Hepatocyte (in vitro differentiated cells): ENCODE data around the gene SCFD2. TPM values are rescaled to one million over a fixed set of nuclear protein-coding genes. Genes with fewer than 3 reads are reported as not detected.
"Not testable (repeated sequence)": the region's sequence is repeated elsewhere in the genome, so short reads cannot be mapped to it uniquely, and the experiment has no call there.

ENCODE experiments used
- DNase-seq: peaks from one replicate; pipeline ENCODE4 v3.0.0-alpha.2; 2016; ENCODE audit warnings: low spot score
- H2AFZ ChIP-seq: fragments of 200-600 bp; sonication (generic); 2 replicates; pipeline ENCODE4 v1.6.0; 2016; ENCODE audit warnings: antibody characterized with exemption, mild to moderate bottlenecking
- H3K27ac ChIP-seq: fragments of 200-600 bp; sonication (generic); 2 replicates; pipeline ENCODE4 v1.5.1; 2016; ENCODE audit warnings: mild to moderate bottlenecking
- H3K27me3 ChIP-seq: fragments of 200-600 bp; sonication (generic); 2 replicates; pipeline ENCODE4 v1.6.1; 2016
- H3K36me3 ChIP-seq: fragments of 200-600 bp; sonication (generic); replicated peaks from 2 replicates; pipeline ENCODE4 v1.5.1; 2016; ENCODE audit warnings: low read depth; ENCODE audit not compliant: insufficient read depth
- H3K4me1 ChIP-seq: fragments of 200-600 bp; sonication (generic); 2 replicates; pipeline ENCODE4 v1.5.1; 2016; ENCODE audit warnings: mild to moderate bottlenecking, moderate library complexity; ENCODE audit not compliant: insufficient read depth
- H3K4me2 ChIP-seq: fragments of 200-600 bp; sonication (generic); 2 replicates; pipeline ENCODE4 v1.6.0; 2016
- H3K4me3 ChIP-seq: fragments of 200-600 bp; sonication (generic); 2 replicates; pipeline ENCODE4 v1.5.1; 2016; ENCODE audit warnings: mild to moderate bottlenecking
- H3K79me2 ChIP-seq: fragments of 200-600 bp; sonication (generic); 2 replicates; pipeline ENCODE4 v1.6.0; 2017; ENCODE audit warnings: mild to moderate bottlenecking
- H3K9me2 ChIP-seq: fragments of 200-600 bp; sonication (generic); replicated peaks from 2 replicates; pipeline ENCODE4 v1.6.0; 2017; ENCODE audit warnings: mild to moderate bottlenecking; ENCODE audit not compliant: insufficient read depth
- H3K9me3 ChIP-seq: fragments of 200-600 bp; sonication (generic); 2 replicates; pipeline ENCODE4 v1.5.1; 2016; ENCODE audit warnings: low read depth, mild to moderate bottlenecking
- H4K20me1 ChIP-seq: fragments of 200-600 bp; sonication (generic); 2 replicates; pipeline ENCODE4 v1.6.0; 2016; ENCODE audit warnings: mild to moderate bottlenecking; ENCODE audit not compliant: insufficient read depth, poor library complexity, severe bottlenecking
- EZH2 ChIP-seq: fragments of 200-600 bp; sonication (generic); IDR thresholded peaks from 2 replicates; pipeline ENCODE4 v1.6.1; 2016; ENCODE audit warnings: antibody characterized with exemption, mild to moderate bottlenecking, borderline replicate concordance
- EZH2phosphoT487 ChIP-seq: fragments of 200-600 bp; sonication (generic); IDR thresholded peaks from one replicate; pipeline ENCODE4 v1.6.1; 2018; ENCODE audit warnings: antibody characterized with exemption, mild to moderate bottlenecking, low read depth, moderate library complexity; ENCODE audit not compliant: unreplicated experiment, severe bottlenecking
- WGBS: methylation state at CpG from one replicate; pipeline ENCODE4 v1.1.6; 2016; ENCODE audit warnings: low lambda C conversion rate; ENCODE audit errors: missing lambda C conversion rate; 5-methylcytosine and 5-hydroxymethylcytosine counted together
- polyA plus RNA-seq: library from polyadenylated mRNA; unstranded; fragments of >200 nt; fragmentation: Nextera tagmentation; extraction: Ambion mirVana; gene quantifications from 2 replicates; pipeline ENCODE4 v1.2.1, GENCODE V29; 2016
- total RNA-seq: library from RNA; depleted of rRNA; stranded (reverse); fragments of >200 nt; gene quantifications from 2 replicates; pipeline ENCODE4 v1.2.3, GENCODE V29; 2014
- TF ChIP-seq, protein P1 (sequence below): fragments of 200-600 bp; sonication (generic); IDR thresholded peaks from 2 replicates; pipeline ENCODE4 v1.5.1; 2016; ENCODE audit warnings: antibody characterized with exemption, mild to moderate bottlenecking; ENCODE audit not compliant: poor library complexity

The SCFD2 gene
- total and polyA plus RNA-seq, 2 experiments from 2014 or later: 8.4 to 15.7 TPM

GRCh38 chr4:52993771-52994170 lies 372.1 kb downstream of the SCFD2 start:
- no peaks in the 10 kb centered on the region for H3K79me2 ChIP-seq
- H4K20me1 ChIP-seq: no peaks in the 10 kb centered on the region
- H3K9me3 ChIP-seq: no peaks in the 10 kb centered on the region
- 79% methylated on average over 6 of the region's 6 CpGs for WGBS
- H3K4me1 ChIP-seq: peaks cover 26% of the 10 kb centered on the region
- H3K4me2 ChIP-seq: no peak overlapping the region
- no peaks in the 10 kb centered on the region for H3K36me3 ChIP-seq
- no peaks in the 10 kb centered on the region for H3K27me3 ChIP-seq
- TF ChIP-seq EZH2phosphoT487: no peak
- no peak for TF ChIP-seq EZH2
- TF ChIP-seq, protein P1, sequence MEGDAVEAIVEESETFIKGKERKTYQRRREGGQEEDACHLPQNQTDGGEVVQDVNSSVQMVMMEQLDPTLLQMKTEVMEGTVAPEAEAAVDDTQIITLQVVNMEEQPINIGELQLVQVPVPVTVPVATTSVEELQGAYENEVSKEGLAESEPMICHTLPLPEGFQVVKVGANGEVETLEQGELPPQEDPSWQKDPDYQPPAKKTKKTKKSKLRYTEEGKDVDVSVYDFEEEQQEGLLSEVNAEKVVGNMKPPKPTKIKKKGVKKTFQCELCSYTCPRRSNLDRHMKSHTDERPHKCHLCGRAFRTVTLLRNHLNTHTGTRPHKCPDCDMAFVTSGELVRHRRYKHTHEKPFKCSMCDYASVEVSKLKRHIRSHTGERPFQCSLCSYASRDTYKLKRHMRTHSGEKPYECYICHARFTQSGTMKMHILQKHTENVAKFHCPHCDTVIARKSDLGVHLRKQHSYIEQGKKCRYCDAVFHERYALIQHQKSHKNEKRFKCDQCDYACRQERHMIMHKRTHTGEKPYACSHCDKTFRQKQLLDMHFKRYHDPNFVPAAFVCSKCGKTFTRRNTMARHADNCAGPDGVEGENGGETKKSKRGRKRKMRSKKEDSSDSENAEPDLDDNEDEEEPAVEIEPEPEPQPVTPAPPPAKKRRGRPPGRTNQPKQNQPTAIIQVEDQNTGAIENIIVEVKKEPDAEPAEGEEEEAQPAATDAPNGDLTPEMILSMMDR: no peak
- H3K4me3 ChIP-seq: no peak overlapping the region
- peak overlapping the region; percentile 15 for H3K27ac ChIP-seq
- DNase-seq: no peak
- H3K9me2 ChIP-seq: no peaks in the 10 kb centered on the region
- no peak overlapping the region for H2AFZ ChIP-seq

DNA sequence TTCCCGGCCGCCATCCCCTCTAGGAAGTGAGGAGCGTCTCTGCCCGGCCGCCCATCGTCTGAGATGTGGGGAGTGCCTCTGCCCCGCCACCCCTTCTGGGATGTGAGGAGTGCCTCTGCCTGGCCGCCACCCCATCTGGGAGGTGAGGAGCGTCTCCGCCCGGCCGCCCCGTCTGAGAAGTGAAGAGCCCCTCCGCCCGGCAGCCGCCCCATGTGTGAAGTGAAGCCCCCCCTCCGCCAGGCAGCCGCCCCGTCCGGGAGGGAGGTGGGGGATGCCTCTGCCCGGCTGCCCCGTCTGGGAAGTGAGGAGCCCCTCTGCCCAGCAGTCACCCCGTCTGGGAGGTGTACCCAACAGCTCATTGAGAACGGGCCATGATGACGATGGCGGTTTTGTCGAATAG lies 373.3 kb downstream of the SCFD2 start:
- H3K9me2 ChIP-seq, DNase-seq, H3K4me3 ChIP-seq, H4K20me1 ChIP-seq, H3K4me2 ChIP-seq, H3K36me3 ChIP-seq, H3K27me3 ChIP-seq, H2AFZ ChIP-seq, H3K27ac ChIP-seq, H3K9me3 ChIP-seq, H3K79me2 ChIP-seq: not testable (repeated sequence)
- 100% methylated on average over 14 of the region's 27 CpGs for WGBS
- H3K4me1 ChIP-seq: peaks cover 24% of the 10 kb centered on the region

DNA sequence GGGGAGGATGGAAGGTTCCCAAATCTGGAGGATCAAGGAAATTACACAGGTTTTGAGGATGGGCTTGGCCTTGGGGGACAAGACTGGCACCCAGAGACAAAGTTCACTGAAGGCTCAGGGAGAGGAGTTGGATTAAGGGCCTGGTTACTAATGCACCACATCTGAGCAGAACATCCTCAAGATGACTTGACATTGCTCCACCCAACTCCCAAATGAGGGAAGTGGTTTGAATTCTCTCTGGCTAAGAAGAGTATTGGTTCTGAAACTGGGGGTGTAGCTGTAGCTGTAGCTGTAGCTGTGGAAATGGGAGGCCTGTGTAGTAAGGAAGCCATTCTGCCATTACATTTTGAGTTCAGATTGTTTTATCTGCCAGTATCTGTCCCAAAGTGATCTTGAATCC lies 374.4 kb downstream of the SCFD2 start:
- Histone ChIP-seq H3K27me3 (no peaks in the 10 kb centered on the region), H2AFZ (no peak overlapping the region), H3K4me2 (no peak overlapping the region), H3K9me2 (no peaks in the 10 kb centered on the region), H3K36me3 (no peaks in the 10 kb centered on the region), H3K4me3 (no peak overlapping the region), H3K27ac (no peak overlapping the region), H3K79me2 (no peaks in the 10 kb centered on the region), H3K4me1 (peaks cover 13% of the 10 kb centered on the region), H4K20me1 (no peaks in the 10 kb centered on the region), H3K9me3 (no peaks in the 10 kb centered on the region)
- no peak for DNase-seq
- TF ChIP-seq, protein P1: no peak
- no peak for TF ChIP-seq EZH2
- TF ChIP-seq EZH2phosphoT487: no peak

DNA sequence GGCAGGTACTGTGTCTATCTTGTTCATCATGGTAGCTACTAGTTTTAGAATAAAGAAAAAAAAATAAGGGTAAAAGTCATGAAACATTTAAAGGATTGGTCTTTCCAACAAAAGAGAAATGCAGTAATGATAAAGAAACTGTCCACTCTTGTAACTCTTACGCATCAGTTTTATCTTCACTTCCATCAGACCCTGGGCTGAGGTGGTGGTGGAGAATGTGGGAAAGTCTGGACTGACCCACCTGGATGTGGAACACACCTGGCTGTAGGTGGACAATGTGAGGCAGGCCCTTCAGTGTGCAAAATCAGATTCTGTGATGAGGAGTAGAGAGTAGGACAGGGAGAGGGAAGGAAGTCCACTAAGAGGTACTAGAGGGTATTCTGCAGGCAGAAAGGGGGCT lies 375.2 kb downstream of the SCFD2 start:
- H3K27ac ChIP-seq: no peak overlapping the region
- no peaks in the 10 kb centered on the region for H3K9me3 ChIP-seq
- no peaks in the 10 kb centered on the region for H3K27me3 ChIP-seq
- H3K36me3 ChIP-seq: no peaks in the 10 kb centered on the region
- no peaks in the 10 kb centered on the region for H3K79me2 ChIP-seq
- H2AFZ ChIP-seq: no peak overlapping the region
- H3K4me1 ChIP-seq: peaks cover 5% of the 10 kb centered on the region
- WGBS: 100% methylated on average over 1 of the region's 1 CpG
- H3K9me2 ChIP-seq: no peaks in the 10 kb centered on the region
- no peak overlapping the region for H3K4me2 ChIP-seq
- H3K4me3 ChIP-seq: no peak overlapping the region
- H4K20me1 ChIP-seq: no peaks in the 10 kb centered on the region
- TF ChIP-seq EZH2: no peak
- TF ChIP-seq, protein P1: no peak
- no peak for TF ChIP-seq EZH2phosphoT487
- DNase-seq: no peak
